Measurements from ENCODE around the gene DHX35.

DNA sequence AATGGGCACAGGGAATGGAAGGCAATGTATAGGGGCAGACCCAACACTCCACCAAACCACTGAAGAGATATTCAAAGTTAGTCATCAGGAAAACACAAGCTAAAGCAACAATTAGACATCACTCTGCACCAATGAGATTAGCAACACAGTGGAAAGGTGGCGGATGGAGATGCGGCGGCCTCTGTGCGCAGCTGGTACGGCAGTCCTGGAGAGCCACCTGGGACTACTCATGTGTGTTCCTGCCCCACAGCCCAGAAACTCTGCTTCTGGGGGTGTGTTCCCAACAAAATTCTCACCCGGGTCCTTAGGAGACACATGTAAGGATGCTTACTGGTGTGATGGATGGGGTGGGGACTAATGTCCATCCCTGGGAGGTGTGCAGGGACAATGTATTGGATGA lies 82.4 kb downstream of the DHX35 start:
- TF ChIP-seq, protein P1, sequence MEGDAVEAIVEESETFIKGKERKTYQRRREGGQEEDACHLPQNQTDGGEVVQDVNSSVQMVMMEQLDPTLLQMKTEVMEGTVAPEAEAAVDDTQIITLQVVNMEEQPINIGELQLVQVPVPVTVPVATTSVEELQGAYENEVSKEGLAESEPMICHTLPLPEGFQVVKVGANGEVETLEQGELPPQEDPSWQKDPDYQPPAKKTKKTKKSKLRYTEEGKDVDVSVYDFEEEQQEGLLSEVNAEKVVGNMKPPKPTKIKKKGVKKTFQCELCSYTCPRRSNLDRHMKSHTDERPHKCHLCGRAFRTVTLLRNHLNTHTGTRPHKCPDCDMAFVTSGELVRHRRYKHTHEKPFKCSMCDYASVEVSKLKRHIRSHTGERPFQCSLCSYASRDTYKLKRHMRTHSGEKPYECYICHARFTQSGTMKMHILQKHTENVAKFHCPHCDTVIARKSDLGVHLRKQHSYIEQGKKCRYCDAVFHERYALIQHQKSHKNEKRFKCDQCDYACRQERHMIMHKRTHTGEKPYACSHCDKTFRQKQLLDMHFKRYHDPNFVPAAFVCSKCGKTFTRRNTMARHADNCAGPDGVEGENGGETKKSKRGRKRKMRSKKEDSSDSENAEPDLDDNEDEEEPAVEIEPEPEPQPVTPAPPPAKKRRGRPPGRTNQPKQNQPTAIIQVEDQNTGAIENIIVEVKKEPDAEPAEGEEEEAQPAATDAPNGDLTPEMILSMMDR (IDR thresholded peaks at IDR 0.05; ENCODE audit: low read depth, low read length) = no peak
- TF ChIP-seq POLR2A (IDR thresholded peaks at IDR 0.05; ENCODE audit: extremely low read depth, insufficient read length) (no peak), MYC (IDR thresholded peaks at IDR 0.05; ENCODE audit: low read depth, low read length) (no peak), MAX (IDR thresholded peaks at IDR 0.05; ENCODE audit: low read depth, low read length) (no peak)

Measured in NB4 (cell line).